OCI-LY1 (cell line): ENCODE measurements around the gene ZNF503.

Experiments
- CTCF ChIP-seq: fragments of 200-600 bp; sonication (generic), shearing (Covaris generic); IDR thresholded peaks from 2 replicates; pipeline ENCODE4 v1.5.1; 2017; ENCODE audit warnings: mild to moderate bottlenecking, antibody characterized with exemption, low read length, moderate library complexity, mixed read lengths
- EZH2 ChIP-seq: fragments of 200-600 bp; sonication (generic), shearing (Covaris generic); IDR thresholded peaks from 2 replicates; pipeline ENCODE4 v1.8.0; 2017; ENCODE audit warnings: borderline replicate concordance, mixed run types, mild to moderate bottlenecking, antibody characterized with exemption, low read length, moderate library complexity, mixed read lengths

GRCh38 chr10:75410132-75411005 is 8.8 kb upstream of the ZNF503 start:
- TF ChIP-seq CTCF, result no peak
- no peak for TF ChIP-seq EZH2
